Activated B cell treated with CpG ODN at 0.5 μM for 24 hours (primary cell): ENCODE measurements around the gene CCDC170. TPM values are rescaled to one million over a fixed set of nuclear protein-coding genes. Genes with fewer than 3 reads are reported as not detected.

Source experiments
- ATAC-seq: fragments of 200-7000 bp; cut with Tn5 transposase; one replicate; pipeline ENCODE4 v1.10.0; 2021; ENCODE audit warnings: low read depth, mild to moderate bottlenecking, moderate library complexity
- CTCF ChIA-PET: fragments of 350-600 bp; sonication (Branson Sonifier 250); formaldehyde crosslinking; loops from one replicate; lab custom pipeline; 2021; ENCODE audit warnings: antibody characterized with exemption; lab: Charles Lee
- POLR2A ChIA-PET: fragments of 350-600 bp; sonication (Branson Sonifier 250); formaldehyde crosslinking; loops from one replicate; lab custom pipeline; 2021; ENCODE audit warnings: antibody characterized with exemption; lab: Charles Lee
- DNase-seq: peaks from one replicate; pipeline ENCODE4 v3.0.0; 2022
- H3K27ac Mint-ChIP-seq: one replicate; pipeline ENCODE4 v1.8.0; 2020; ENCODE audit warnings: mixed read lengths
- H3K27me3 Mint-ChIP-seq: one replicate; pipeline ENCODE4 v1.8.0; 2021; ENCODE audit warnings: mixed read lengths
- H3K36me3 Mint-ChIP-seq: one replicate; pipeline ENCODE4 v1.8.0; 2021; ENCODE audit warnings: low read depth, mixed read lengths
- H3K4me1 Mint-ChIP-seq: one replicate; pipeline ENCODE4 v1.8.0; 2021; ENCODE audit warnings: mixed read lengths
- H3K4me3 Mint-ChIP-seq: one replicate; pipeline ENCODE4 v1.8.0; 2020; ENCODE audit warnings: mild to moderate bottlenecking, mixed read lengths
- H3K9me3 Mint-ChIP-seq: one replicate; pipeline ENCODE4 v1.8.0; 2020; ENCODE audit warnings: mixed read lengths
- CTCF ChIP-seq: fragments of 200-600 bp; IDR thresholded peaks from one replicate; pipeline ENCODE4 v1.8.0; 2022; ENCODE audit warnings: antibody characterized with exemption, mild to moderate bottlenecking
- intact Hi-C: fragments of 100-400 bp; cut with micrococcal nuclease; formaldehyde crosslinking; loops from one replicate; pipeline ENCODE4 v1.15.1; 2024
- total RNA-seq: library from RNA; stranded (reverse); gene quantifications from 2 replicates; pipeline ENCODE4 v1.2.3, GENCODE V29; 2022

Gene CCDC170
- total RNA-seq, 1 donor from 2014 or later = not detected

- Mint-ChIP-seq H3K27ac (no peak overlapping the region), H3K27me3 (peaks cover 10% of the 10 kb centered on the region), H3K9me3 (peaks cover 8% of the 10 kb centered on the region), H3K36me3 (no peaks in the 10 kb centered on the region), H3K4me1 (no peaks in the 10 kb centered on the region), H3K4me3 (no peak overlapping the region)
- intact Hi-C loops = no loop called here
- ChIA-PET CTCF (no interaction called here), POLR2A (no interaction called here)
- ATAC-seq (no peak), DNase-seq (no peak)
- no peak for TF ChIP-seq CTCF
Observed at GRCh38 chr6:151534576-151534975, 40.8 kb downstream of the CCDC170 start.

GRCh38 chr6:151535476-151536187, 41.8 kb downstream of the CCDC170 start:
- no peak for ATAC-seq
- DNase-seq = no peak
- H3K27me3 Mint-ChIP-seq = peaks cover 8% of the 10 kb centered on the region
- H3K4me3 Mint-ChIP-seq = no peak overlapping the region
- TF ChIP-seq CTCF = no peak
- POLR2A ChIA-PET = no interaction called here
- no peaks in the 10 kb centered on the region for H3K4me1 Mint-ChIP-seq
- CTCF ChIA-PET = no interaction called here
- peaks cover 12% of the 10 kb centered on the region for H3K9me3 Mint-ChIP-seq
- no peaks in the 10 kb centered on the region for H3K36me3 Mint-ChIP-seq
- H3K27ac Mint-ChIP-seq = no peak overlapping the region
- intact Hi-C loops = no loop called here

- ATAC-seq = no peak
- CTCF ChIA-PET = no interaction called here
Observed at GRCh38 chr6:151536188-151536479, 42.3 kb downstream of the CCDC170 start.

GRCh38 chr6:151537556-151537955, 43.7 kb downstream of the CCDC170 start:
- CTCF ChIA-PET = no interaction called here
- H3K4me3 Mint-ChIP-seq = no peak overlapping the region
- DNase-seq = no peak
- no peaks in the 10 kb centered on the region for H3K4me1 Mint-ChIP-seq
- no peaks in the 10 kb centered on the region for H3K36me3 Mint-ChIP-seq
- intact Hi-C loops = no loop called here
- peaks cover 14% of the 10 kb centered on the region for H3K9me3 Mint-ChIP-seq
- H3K27me3 Mint-ChIP-seq = peaks cover 6% of the 10 kb centered on the region
- H3K27ac Mint-ChIP-seq = no peak overlapping the region
- no peak for ATAC-seq
- POLR2A ChIA-PET = no interaction called here
- no peak for TF ChIP-seq CTCF

More at GRCh38 chr6:151536188-151536479, 42.3 kb downstream of the CCDC170 start:
- no peak for DNase-seq
- POLR2A ChIA-PET = no interaction called here
- intact Hi-C loops = no loop called here
- peaks cover 6% of the 10 kb centered on the region for H3K27me3 Mint-ChIP-seq
- H3K9me3 Mint-ChIP-seq = peaks cover 15% of the 10 kb centered on the region
- H3K4me1 Mint-ChIP-seq = no peaks in the 10 kb centered on the region
- H3K36me3 Mint-ChIP-seq = no peaks in the 10 kb centered on the region
- no peak overlapping the region for H3K4me3 Mint-ChIP-seq
- H3K27ac Mint-ChIP-seq = no peak overlapping the region
- no peak for TF ChIP-seq CTCF

GRCh38 chr6:151539506-151540268, 45.9 kb downstream of the CCDC170 start:
- intact Hi-C loops = no loop called here
- Mint-ChIP-seq H3K9me3 (peaks cover 14% of the 10 kb centered on the region), H3K27ac (no peak overlapping the region), H3K36me3 (no peaks in the 10 kb centered on the region), H3K27me3 (peaks cover 7% of the 10 kb centered on the region), H3K4me3 (no peak overlapping the region), H3K4me1 (no peaks in the 10 kb centered on the region)
- no peak for TF ChIP-seq CTCF
- CTCF ChIA-PET = no interaction called here
- no peak for DNase-seq
- no peak for ATAC-seq
- POLR2A ChIA-PET = no interaction called here
